Neural cell (in vitro differentiated cells): ENCODE results near the gene MYO18B.

Experiments
- CTCF ChIP-seq: fragments of 450-650 bp; IDR thresholded peaks from 2 replicates; pipeline ENCODE4 v1.5.1; 2014; ENCODE audit warnings: antibody characterized with exemption, mild to moderate bottlenecking, moderate library complexity; ENCODE audit not compliant: poor library complexity, severe bottlenecking
- EP300 ChIP-seq: fragments of 450-650 bp; conservative IDR thresholded peaks from 2 replicates; pipeline ENCODE4 v1.6.1; 2014; ENCODE audit warnings: antibody characterized with exemption, mild to moderate bottlenecking, moderate library complexity; ENCODE audit not compliant: poor library complexity, severe bottlenecking
- EZH2 ChIP-seq: fragments of 200-600, 300-800 bp; shearing (Covaris generic), sonication (generic); IDR thresholded peaks from 2 replicates; pipeline ENCODE4 v1.6.1; 2014; ENCODE audit warnings: antibody characterized with exemption, low read length, borderline replicate concordance, mild to moderate bottlenecking; ENCODE audit not compliant: insufficient read depth, poor library complexity, severe bottlenecking
- MXI1 ChIP-seq: fragments of 450-650 bp; conservative IDR thresholded peaks from 2 replicates; pipeline ENCODE4 v1.6.1; 2014; ENCODE audit warnings: antibody characterized with exemption, mild to moderate bottlenecking; ENCODE audit not compliant: poor library complexity, severe bottlenecking
- POLR2AphosphoS5 ChIP-seq: IDR thresholded peaks from 2 replicates; pipeline ENCODE4 v1.6.1; 2012
- RAD21 ChIP-seq: fragments of 450-650 bp; conservative IDR thresholded peaks from 2 replicates; pipeline ENCODE4 v1.6.1; 2014; ENCODE audit warnings: antibody characterized with exemption, mild to moderate bottlenecking, moderate library complexity
- REST ChIP-seq: IDR thresholded peaks from 2 replicates; pipeline ENCODE4 v1.6.1; 2012; ENCODE audit warnings: borderline replicate concordance
- SMC3 ChIP-seq: fragments of 450-650 bp; conservative IDR thresholded peaks from 2 replicates; pipeline ENCODE4 v1.6.1; 2014; ENCODE audit warnings: antibody characterized with exemption, mild to moderate bottlenecking, moderate library complexity; ENCODE audit not compliant: poor library complexity

GRCh38 chr22:25928038-25928437 lies 186.1 kb downstream of the MYO18B start:
- no peak for TF ChIP-seq EZH2
- no peak for TF ChIP-seq EP300
- TF ChIP-seq CTCF, result no peak
- no peak for TF ChIP-seq POLR2AphosphoS5
- no peak for TF ChIP-seq RAD21
- no peak for TF ChIP-seq SMC3
- TF ChIP-seq REST, result no peak
- TF ChIP-seq MXI1, result no peak
